Measurements from ENCODE around the gene SPATA6.
"Not testable (repeated sequence)": the region's sequence is repeated elsewhere in the genome, so short reads cannot be mapped to it uniquely, and the experiment has no call there.

Gene SPATA6

GRCh38 chr1:48471691-48472576, at the start of gene SPATA6:
Gene SPATA6 (minus strand): TSS chr1:48472204. CDS start chr1:48472008, 196 bp downstream.
- DNase-seq: peak; percentile 96 to 99

- DNase-seq: not testable (repeated sequence)
These were observed 47.9 kb upstream of the SPATA6 start for GRCh38 chr1:48519896-48520295.

- no peak for DNase-seq
These were observed 34.9 kb upstream of the SPATA6 start for GRCh38 chr1:48506870-48507269.

GRCh38 chr1:48500541-48501450, 28.8 kb upstream of the SPATA6 start:
- no peak for DNase-seq

- peak in 1 of 2 experiments; percentile 20 for DNase-seq
These were observed 27.3 kb upstream of the SPATA6 start for GRCh38 chr1:48499211-48499735.

GRCh38 chr1:48498096-48498791, 26.2 kb upstream of the SPATA6 start:
- DNase-seq: peak; percentile 79 to 88

- no peak for DNase-seq
These were observed 23.9 kb upstream of the SPATA6 start for GRCh38 chr1:48495911-48496310.

- DNase-seq: no peak
These were observed 23.2 kb upstream of the SPATA6 start for GRCh38 chr1:48495166-48495565.

- peak in 1 of 2 experiments; percentile 56 for DNase-seq
These were observed 22.2 kb upstream of the SPATA6 start for GRCh38 chr1:48493970-48494769.

- DNase-seq: no peak
These were observed 21.0 kb upstream of the SPATA6 start for GRCh38 chr1:48493041-48493440.

- peak; percentile 19 to 70 for DNase-seq
These were observed 20.4 kb upstream of the SPATA6 start for GRCh38 chr1:48492392-48492791.

GRCh38 chr1:48488721-48489120, 16.7 kb upstream of the SPATA6 start:
- DNase-seq: no peak

GRCh38 chr1:48480504-48480903, 8.5 kb upstream of the SPATA6 start:
- no peak for DNase-seq

- not testable (repeated sequence) for DNase-seq
These were observed 8.0 kb upstream of the SPATA6 start for GRCh38 chr1:48480023-48480422.

- peak in 1 of 2 experiments; percentile 40 for DNase-seq
These were observed 634 bp upstream of the SPATA6 start for GRCh38 chr1:48472638-48473037.

- no peak for DNase-seq
These were observed 884 bp downstream of the SPATA6 start for GRCh38 chr1:48470950-48471690.

- DNase-seq: peak in 1 of 2 experiments; percentile 8
These were observed 1.5 kb downstream of the SPATA6 start for GRCh38 chr1:48470481-48470855.

- DNase-seq: peak in 1 of 2 experiments; percentile 33
These were observed 2.2 kb downstream of the SPATA6 start for GRCh38 chr1:48469616-48470480.

- no peak for DNase-seq
These were observed 5.4 kb downstream of the SPATA6 start for GRCh38 chr1:48466594-48466993.

GRCh38 chr1:48462716-48463302, 9.2 kb downstream of the SPATA6 start:
- no peak for DNase-seq
